AG04450 (cell line): ENCODE results near the gene INPP5A. TPM values are rescaled to one million over a fixed set of nuclear protein-coding genes. Genes with fewer than 3 reads are reported as not detected.

Experiments
- CTCF ChIA-PET: fragments of 300-600, 350-600 bp; formaldehyde crosslinking; extraction: SDS; loops from one replicate; lab custom pipeline; 2022; ENCODE audit warnings: antibody characterized with exemption, inconsistent platforms; lab: Charles Lee
- POLR2A ChIA-PET: fragments of 350-600 bp; formaldehyde crosslinking; extraction: SDS; loops from one replicate; lab custom pipeline; 2021; ENCODE audit warnings: antibody characterized with exemption, inconsistent platforms; lab: Yijun Ruan, JAX
- DNase-seq: peaks from one replicate; pipeline ENCODE4 v3.0.0-alpha.2; 2011; ENCODE audit warnings: low read depth, low spot score
- H3K27ac ChIP-seq: one replicate; pipeline ENCODE4 v1.5.1; 2012; ENCODE audit warnings: low read depth, low read length, control low read depth
- H3K27me3 ChIP-seq: one replicate; pipeline ENCODE4 v1.6.0; 2012; ENCODE audit warnings: low read length; ENCODE audit not compliant: control insufficient read depth, insufficient read depth
- H3K4me3 ChIP-seq: 2 replicates; pipeline ENCODE4 v1.5.1; 2011; ENCODE audit warnings: mild to moderate bottlenecking, low read depth, low read length, control low read depth
- H3K9me3 ChIP-seq: 2 replicates; pipeline ENCODE4 v1.5.1; 2012; ENCODE audit warnings: low read length; ENCODE audit not compliant: control insufficient read depth, insufficient read depth
- CTCF ChIP-seq: IDR thresholded peaks from 2 replicates; pipeline ENCODE4 v1.5.1; 2011; ENCODE audit warnings: low read depth, low read length, control low read depth, inconsistent platforms
- polyA plus RNA-seq: library from polyadenylated mRNA; depleted of rRNA; stranded (reverse); fragments of >200 nt; gene quantifications from 2 replicates; pipeline ENCODE4 v1.2.3, GENCODE V29; 2011

The INPP5A gene
- polyA plus RNA-seq, 1 experiment, result 22.5 TPM

- TF ChIP-seq CTCF, result no peak
- DNase-seq, result no peak
- H3K27me3 ChIP-seq, result no peaks in the 10 kb centered on the region
- H3K27ac ChIP-seq, result no peak overlapping the region
- ChIA-PET CTCF (no interaction called here), POLR2A (interaction anchor here (1.4 kb wide), 1 partner anchor 17 kb away, joined by 3 read pairs; no protein-coding TSS in a partner anchor)
- H3K9me3 ChIP-seq, result peaks cover 13% of the 10 kb centered on the region
- H3K4me3 ChIP-seq, result no peak overlapping the region
Observed at GRCh38 chr10:132607961-132608495, 70.4 kb downstream of the INPP5A start.

- Histone ChIP-seq H3K27ac (no peak overlapping the region), H3K9me3 (peaks cover 13% of the 10 kb centered on the region), H3K4me3 (no peak overlapping the region), H3K27me3 (no peaks in the 10 kb centered on the region)
- DNase-seq, result no peak
- ChIA-PET CTCF (no interaction called here), POLR2A (no interaction called here)
- TF ChIP-seq CTCF, result no peak
Observed at GRCh38 chr10:132608511-132609195, 71.1 kb downstream of the INPP5A start.

GRCh38 chr10:132609211-132609610 lies 71.6 kb downstream of the INPP5A start:
- Histone ChIP-seq H3K4me3 (no peak overlapping the region), H3K9me3 (peaks cover 7% of the 10 kb centered on the region), H3K27me3 (no peaks in the 10 kb centered on the region), H3K27ac (no peak overlapping the region)
- CTCF ChIA-PET, result no interaction called here
- POLR2A ChIA-PET, result no interaction called here
- no peak for DNase-seq
- TF ChIP-seq CTCF, result no peak

GRCh38 chr10:132610071-132610701 lies 72.6 kb downstream of the INPP5A start:
- CTCF ChIA-PET, result no interaction called here

More at GRCh38 chr10:132610071-132610701, 72.6 kb downstream of the INPP5A start:
- no peak overlapping the region for H3K4me3 ChIP-seq
- TF ChIP-seq CTCF, result no peak
- no peak for DNase-seq
- POLR2A ChIA-PET, result no interaction called here
- no peak overlapping the region for H3K27ac ChIP-seq
- no peaks in the 10 kb centered on the region; the same call in 1 of the 2 replicates for H3K9me3 ChIP-seq
- no peaks in the 10 kb centered on the region for H3K27me3 ChIP-seq
